ENCODE measurements around the gene OAS1.
"Not testable (repeated sequence)": the region's sequence is repeated elsewhere in the genome, so short reads cannot be mapped to it uniquely, and the experiment has no call there.

OAS1 gene

DNA sequence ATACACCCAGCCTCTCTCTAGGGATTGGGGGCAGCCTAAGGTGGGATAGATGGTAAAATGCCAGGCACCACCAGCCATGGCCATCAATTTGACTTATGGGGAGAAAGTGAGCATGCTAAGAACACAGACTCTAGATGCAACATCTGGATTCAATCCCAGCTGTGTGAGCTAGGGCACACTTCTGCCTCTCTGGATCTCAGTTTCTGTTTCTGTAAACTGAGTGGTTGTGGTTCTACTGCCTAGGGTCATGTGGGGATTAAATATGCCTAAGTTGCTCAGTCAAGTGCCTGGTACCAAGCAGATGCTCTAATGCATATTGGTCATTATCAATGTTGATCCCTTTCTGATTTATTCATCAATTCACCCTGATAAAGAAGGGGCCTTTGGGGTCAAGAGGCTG, 12.6 kb upstream of the OAS1 start:
- no peak overlapping the region for H3K4me3 ChIP-seq (ENCODE audit: low read length)
- no peak for DNase-seq (ENCODE audit: low read depth, low spot score)

DNA sequence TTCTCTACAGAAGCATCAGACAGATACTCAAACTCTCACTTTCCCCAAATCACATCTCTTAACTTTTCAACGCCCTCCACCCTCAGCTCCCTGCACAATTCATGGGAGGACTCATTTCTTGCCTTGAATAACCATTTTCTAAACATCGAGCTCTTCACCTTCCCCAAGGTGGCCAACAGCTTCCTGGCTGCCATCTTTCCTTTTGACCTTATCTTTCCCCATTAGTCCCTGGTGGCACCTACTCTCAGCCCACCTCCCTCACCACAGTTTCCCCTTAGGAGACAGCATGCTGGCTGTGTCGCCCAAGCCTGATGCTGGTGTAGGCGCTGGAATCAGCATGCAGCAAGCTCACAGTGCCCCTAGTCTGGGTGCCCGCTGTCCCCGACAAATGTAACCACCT, 8.4 kb upstream of the OAS1 start:
- DNase-seq (ENCODE audit: low read depth, low spot score): no peak

DNA sequence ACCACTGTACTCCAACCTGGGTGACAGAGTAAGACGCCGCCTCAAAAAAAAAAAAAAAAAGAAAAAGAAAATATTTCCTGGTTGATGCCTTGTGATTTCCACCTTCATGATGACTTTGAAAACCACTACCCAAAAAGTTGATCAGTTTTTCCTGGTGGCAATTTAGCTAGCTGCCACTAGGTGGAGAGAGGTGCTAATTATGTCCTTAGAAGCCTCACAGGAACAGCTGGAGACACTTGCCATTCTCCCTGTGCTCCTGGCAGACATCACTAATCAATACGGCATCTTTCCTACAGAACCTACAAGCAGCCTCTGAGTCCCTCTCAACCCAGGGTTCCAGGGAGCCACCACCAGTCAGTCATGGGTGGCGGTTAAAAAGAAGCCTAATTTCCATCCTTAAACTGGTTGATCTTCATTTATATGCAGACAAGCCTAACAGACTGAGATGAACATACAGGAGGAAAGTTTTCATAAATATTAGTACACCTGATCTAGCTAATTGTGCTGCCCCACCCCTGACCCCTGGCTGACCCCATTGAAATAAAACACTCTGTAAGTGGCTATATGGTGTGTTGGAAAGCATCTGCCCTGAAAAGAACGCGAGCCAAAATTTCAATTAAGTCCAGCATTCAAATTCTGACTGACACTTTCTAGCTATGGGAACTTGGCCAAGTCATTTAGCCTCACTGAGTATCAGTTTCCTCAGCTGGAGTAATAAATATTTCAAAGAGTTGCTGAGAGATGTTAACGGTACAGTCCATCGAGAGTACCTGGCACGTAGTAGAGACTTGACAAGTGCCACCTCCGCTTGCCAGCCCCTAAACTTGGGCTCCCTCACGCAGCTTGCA, 6.2 kb upstream of the OAS1 start:
- DNase-seq (ENCODE audit: low read depth, low spot score): peak; percentile 58
- no peak overlapping the region for H3K4me3 ChIP-seq (ENCODE audit: low read length)

More for the DNA sequence above, 8.4 kb upstream of the OAS1 start:
- no peak overlapping the region for H3K4me3 ChIP-seq (ENCODE audit: low read length)

DNA sequence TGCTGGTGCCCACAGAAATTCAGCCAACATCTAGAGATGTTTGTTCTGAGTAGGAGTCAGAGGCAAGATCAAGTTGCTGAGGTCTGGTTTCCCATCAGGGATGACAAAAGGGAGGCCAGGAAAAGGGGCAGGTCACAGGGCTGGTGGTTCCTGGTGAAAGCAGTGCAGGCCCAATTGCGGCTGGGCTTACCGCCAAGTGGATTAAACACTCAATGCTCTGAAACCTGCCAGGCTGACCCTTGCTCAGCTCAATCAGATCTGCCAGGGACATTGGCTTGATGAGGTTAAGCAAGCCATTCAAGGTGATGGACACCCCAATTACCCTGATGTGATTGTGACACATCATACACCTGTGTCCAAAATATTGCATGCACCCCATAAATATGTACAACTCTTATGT, 5.5 kb upstream of the OAS1 start:
- H3K4me3 ChIP-seq (ENCODE audit: low read length): no peak overlapping the region
- DNase-seq (ENCODE audit: low read depth, low spot score): no peak

DNA sequence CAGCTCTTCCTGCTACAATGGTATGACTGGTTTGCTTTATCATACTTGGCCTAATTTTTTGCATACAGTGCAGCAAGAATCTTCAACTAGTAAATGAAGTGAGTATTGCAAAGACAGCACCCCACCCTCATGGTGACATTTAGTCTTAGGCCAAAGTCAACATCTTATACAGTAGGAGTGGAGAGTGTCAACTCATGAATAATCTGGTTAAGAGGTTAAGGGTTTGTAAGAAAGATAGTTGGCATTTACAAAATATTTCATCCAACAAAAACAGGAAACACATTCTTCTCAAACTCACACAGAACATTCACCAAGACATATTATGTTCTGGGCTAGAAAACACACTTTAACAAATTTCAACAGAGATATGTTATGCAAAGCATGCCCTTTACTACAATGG, 2.2 kb upstream of the OAS1 start:
- no peak overlapping the region for H3K4me3 ChIP-seq (ENCODE audit: low read length)

DNA sequence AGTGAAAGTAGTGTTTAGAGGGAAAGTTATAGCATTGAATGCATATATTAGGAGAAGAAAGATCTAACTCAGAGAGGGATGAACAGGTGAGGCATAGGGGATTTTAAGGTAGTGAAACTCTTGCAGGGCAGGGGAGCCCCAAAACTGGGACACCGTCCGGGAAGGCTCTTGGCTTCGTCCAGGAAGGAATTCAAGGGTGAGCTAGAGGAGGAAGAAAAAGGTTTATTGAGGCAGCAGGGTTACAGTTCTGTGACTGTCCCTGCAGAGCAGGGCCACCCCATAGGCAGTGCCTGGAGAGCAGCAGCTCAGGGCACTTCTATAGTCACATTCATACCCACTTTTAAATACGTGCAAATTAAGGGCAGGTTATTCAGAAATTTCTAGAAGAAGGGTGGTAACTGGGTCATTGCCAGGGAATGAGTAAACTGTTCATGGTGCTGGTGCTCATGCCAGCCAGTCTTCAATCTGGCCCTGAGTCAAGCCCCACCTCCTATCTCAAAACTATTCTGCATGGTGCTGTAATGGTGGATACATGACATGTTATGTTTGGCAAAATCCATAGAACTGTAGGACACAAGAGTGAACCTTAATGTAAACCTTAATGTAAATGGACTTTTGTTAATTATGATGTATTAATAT, 1.2 kb upstream of the OAS1 start:
- H3K4me3 ChIP-seq (ENCODE audit: low read length): no peak overlapping the region

More for the DNA sequence above, 2.2 kb upstream of the OAS1 start:
- no peak for DNase-seq (ENCODE audit: low read depth, low spot score)

DNA sequence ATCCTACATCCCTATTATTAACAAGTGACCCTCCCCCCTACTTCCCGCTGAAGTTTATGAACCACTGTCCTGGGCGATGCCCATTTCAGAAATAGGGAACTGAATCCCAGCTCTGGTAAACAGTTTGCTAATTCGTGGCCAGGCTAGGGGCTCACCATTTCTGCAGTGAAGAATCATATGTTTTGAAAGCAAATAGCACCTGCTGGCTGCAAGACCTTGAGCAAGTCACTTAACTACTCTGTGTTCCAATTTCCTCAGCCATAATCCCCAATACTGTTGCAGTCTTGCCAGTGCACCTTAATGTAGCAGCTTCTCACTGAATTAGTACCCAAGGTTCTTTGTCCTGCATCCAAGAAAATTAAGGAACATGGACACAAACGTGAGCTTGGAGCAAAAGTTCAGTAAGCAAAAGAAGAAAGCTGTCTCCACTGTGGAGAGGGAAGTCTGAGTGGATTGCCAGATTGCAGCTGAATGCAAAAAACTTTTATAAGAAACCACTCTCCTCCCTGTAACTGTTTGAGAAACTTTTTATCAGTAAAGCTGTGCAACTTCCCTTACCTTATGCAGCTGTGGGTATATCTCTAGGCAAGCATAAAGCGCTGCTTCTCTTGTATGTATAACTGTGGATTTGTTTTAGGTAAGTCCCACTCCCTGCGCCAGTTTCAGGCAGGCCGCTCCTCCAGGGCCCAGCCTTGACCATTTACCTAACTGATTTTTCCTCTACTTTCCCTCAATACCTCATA, 824 bp downstream of the OAS1 start:
- no peak overlapping the region for H3K4me3 ChIP-seq (ENCODE audit: low read length)
- DNase-seq (ENCODE audit: low read depth, low spot score): peak; percentile 6

More for the DNA sequence above, 1.2 kb upstream of the OAS1 start:
- no peak for DNase-seq (ENCODE audit: low read depth, low spot score)

DNA sequence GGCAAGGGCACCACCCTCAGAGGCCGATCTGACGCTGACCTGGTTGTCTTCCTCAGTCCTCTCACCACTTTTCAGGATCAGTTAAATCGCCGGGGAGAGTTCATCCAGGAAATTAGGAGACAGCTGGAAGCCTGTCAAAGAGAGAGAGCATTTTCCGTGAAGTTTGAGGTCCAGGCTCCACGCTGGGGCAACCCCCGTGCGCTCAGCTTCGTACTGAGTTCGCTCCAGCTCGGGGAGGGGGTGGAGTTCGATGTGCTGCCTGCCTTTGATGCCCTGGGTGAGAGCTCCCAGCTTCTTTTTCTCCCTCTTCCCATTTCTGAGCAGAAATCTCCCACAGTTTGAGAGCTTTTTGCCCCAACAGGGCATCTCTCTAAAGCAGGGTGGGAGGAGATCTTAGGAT, 1.8 kb downstream of the OAS1 start:
- no peak for DNase-seq (ENCODE audit: low read depth, low spot score)
- H3K4me3 ChIP-seq (ENCODE audit: low read length): no peak overlapping the region

DNA sequence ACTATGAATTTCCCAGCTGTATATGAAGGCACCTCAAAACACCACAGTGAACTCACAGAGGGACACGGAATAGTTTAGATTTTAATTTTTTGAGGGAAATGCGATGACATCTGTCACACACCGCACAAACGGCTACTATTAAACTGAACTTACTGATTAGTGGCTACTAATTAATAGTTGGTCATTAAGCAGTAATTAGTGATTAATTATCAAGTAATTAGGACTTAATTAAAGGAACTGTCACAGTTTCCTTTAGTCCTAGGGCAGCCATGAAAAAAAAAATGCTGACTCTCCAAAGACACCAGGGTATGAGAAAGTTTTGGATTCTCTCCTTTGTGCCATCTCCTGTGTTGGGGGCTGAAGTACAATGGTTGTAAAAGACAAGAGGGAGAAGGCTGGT, 2.9 kb downstream of the OAS1 start:
- no peak for DNase-seq (ENCODE audit: low read depth, low spot score)
- H3K4me3 ChIP-seq (ENCODE audit: low read length): no peak overlapping the region

DNA sequence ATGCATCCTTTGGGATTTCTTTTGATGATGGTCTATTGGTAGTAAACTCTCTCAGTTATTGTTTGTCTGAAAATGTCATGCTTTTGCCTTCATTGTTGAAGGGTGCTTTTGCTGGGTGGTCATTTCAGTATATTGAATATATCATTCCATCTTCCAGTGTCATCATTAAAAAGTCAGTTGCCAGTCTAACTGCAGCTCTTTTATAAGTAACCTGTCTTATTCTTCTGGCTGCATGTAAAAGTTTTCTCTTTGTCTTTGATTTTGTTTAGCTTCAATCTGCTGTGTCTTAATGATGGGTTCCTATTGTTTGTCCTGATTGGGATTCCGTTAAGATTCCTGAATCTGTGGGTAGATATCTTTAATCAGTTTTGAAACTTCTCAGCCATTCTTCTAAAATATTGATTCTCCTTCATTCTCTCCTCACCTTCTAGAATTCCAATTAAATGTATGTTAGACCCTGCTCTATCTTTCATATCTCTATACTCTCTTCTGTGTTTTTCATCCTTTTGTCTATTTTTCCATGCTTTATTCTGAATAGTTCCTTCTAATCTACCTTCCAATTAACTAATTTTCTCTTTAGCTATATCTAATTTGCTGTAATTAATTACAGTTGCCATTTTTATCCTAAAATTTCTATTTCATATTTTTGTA, 6.4 kb downstream of the OAS1 start:
- no peak overlapping the region for H3K4me3 ChIP-seq (ENCODE audit: low read length)
- DNase-seq (ENCODE audit: low read depth, low spot score): no peak

DNA sequence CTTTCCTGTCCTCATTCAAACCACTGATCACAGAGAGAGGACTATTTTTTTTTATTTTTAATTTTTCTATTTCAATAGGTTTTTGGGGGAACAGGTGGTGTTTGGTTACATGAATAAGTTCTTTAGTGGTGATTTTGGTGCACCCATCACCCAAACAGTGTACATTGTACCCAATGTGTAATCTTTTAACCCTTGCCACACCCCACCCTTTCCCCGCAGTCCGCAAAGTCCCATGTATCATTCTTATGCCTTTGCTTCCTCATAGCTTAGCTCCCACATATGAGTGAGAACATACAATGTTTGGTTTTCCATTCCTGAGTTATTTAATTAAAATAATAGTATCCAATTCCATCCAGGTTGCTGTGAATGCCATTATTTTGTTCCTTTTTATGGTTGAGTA, 7.1 kb downstream of the OAS1 start:
- H3K4me3 ChIP-seq (ENCODE audit: low read length); DNase-seq (ENCODE audit: low read depth, low spot score): not testable (repeated sequence)

DNA sequence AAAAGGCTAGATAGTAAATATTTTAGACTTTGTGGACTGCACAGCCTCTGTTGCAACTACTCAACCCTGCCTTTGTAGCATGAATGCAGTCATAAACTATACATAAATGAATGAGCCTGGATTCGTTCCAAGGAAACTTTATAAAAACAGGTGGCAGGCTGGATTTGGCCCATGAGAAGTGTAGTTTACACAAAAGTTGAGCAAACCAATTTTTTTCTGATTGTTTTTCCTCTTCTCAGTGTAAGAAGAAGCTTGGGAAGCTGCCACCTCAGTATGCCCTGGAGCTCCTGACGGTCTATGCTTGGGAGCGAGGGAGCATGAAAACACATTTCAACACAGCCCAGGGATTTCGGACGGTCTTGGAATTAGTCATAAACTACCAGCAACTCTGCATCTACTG, 9.5 kb downstream of the OAS1 start:
- no peak for DNase-seq (ENCODE audit: low read depth, low spot score)
- H3K4me3 ChIP-seq (ENCODE audit: low read length): no peak overlapping the region

DNA sequence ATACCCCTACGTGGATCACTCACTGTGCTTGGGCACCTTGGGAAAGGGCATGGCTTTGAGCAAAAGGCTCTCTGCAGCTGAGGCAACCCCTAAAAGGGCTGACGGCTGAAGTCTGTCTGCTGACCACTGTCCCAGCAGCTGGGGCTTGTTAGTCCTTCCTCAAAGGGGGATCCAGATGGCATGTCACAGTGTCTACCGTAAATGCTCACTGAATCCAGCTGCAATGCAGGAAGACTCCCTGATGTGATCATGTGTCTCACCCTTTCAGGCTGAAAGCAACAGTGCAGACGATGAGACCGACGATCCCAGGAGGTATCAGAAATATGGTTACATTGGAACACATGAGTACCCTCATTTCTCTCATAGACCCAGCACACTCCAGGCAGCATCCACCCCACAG, 12.4 kb downstream of the OAS1 start:
- no peak for DNase-seq (ENCODE audit: low read depth, low spot score)

DNA sequence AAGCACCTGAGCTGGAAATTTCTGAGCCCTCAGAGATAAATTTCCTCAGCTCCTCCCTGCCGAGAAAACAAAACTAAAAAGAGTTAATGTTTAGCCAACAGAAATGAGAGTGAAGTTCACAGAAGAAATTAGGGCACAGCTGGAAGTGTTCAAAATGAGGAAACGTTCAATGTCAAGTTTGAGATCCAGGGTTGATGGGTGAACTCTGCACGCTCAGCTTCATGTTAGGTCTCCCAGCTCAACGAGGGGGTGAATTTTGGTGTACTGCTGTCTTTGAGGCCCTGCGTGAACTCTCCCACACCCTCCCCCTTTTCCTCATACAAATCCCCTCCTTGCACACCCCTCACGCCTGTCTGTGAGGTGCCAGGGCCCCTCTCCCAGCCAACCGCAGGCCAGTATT, 18.2 kb downstream of the OAS1 start:
- no peak for DNase-seq (ENCODE audit: low read depth, low spot score)
- H3K4me3 ChIP-seq (ENCODE audit: low read length): no peak overlapping the region

More for the DNA sequence above, 12.4 kb downstream of the OAS1 start:
- H3K4me3 ChIP-seq (ENCODE audit: low read length): no peak overlapping the region

DNA sequence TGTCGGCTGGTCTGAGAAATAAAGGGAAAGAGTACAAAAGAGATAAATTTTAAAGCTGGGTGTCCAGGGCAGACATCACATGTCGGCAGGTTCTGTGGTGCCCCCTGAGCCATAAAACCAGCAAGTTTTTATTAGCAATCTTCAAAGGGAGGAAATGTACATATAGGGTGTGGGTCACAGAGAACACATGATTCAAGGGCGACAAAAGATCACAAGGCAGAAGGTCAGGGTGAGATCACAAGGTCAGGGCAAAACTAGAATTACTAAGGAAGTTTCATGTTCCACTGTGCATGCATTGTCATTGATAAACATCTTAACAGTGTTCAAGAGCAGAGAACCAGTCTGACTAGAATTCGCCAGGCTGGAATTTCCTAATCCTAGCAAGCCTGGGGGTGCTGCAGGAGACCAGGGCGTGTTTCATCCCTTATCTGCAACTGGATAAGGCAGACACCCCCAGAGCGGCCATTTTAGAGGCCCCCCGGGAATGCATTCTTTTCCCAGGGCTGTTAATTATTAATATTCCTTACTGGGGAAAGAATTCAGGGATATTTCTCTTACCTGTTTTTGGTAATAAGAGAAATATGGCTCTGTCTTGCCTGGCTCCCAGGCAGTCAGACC, 19.8 kb downstream of the OAS1 start:
- not testable (repeated sequence) for DNase-seq (ENCODE audit: low read depth, low spot score); H3K4me3 ChIP-seq (ENCODE audit: low read length)

DNA sequence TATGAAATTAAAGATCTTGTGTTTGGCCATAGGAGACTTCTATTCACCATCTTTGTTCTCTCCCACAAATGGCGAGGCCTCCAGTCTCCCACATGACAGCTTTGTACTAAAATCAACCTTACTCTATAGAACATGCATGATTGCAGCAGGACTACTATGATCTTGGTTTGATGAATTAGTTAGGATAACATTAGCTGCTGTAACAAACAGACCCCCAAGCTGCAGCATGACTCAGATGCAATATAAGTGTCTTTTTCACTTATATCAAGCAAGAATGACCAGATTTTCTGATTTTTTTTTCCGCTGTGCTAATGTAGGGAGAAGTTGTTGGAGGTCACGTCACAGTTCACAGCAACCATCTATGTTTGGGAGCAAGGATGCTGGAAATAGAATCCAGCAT, 20.7 kb downstream of the OAS1 start:
- H3K4me3 ChIP-seq (ENCODE audit: low read length): no peak overlapping the region

DNA sequence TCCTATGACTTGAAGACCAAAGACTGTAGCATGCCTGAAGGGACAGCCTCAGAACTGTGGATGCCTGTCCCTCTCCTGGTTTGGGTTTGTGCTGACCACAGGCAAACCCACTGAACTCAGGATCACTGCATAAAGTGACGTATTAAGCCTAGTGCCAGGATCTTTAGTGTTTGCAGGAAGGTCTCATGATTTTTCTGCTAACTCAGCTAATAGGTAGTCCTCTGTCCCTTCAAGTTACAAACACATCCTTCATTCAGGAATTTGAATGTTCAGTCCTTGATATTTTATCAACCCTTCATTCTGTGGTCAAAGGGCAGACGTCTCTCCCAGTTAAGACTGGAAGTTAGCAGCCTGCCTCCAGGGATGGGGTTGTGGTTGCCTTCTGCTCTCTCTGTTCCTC, 21.2 kb downstream of the OAS1 start:
- DNase-seq (ENCODE audit: low read depth, low spot score): no peak
- H3K4me3 ChIP-seq (ENCODE audit: low read length): no peak overlapping the region

More for the DNA sequence above, 20.7 kb downstream of the OAS1 start:
- no peak for DNase-seq (ENCODE audit: low read depth, low spot score)

DNA sequence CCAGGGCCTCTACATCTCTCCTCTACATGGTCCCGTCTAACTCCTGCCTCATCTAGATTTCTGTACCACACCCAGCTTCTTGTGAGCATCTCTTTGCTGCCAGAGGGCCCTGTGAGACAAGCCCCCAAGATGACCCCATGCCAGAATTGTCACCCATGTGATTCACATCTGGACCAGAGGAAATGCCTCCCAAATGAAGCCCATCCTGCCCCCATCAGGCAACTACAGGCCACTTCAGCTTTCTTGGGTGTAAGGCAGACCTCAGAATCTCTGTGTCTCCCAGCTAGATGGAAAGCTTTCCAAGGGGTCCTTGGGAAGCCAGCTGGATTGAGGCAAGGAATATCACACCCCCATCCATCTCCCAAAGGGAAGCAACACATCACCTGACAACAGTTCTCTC, 22.2 kb downstream of the OAS1 start:
- no peak overlapping the region for H3K4me3 ChIP-seq (ENCODE audit: low read length)
- no peak for DNase-seq (ENCODE audit: low read depth, low spot score)

DNA sequence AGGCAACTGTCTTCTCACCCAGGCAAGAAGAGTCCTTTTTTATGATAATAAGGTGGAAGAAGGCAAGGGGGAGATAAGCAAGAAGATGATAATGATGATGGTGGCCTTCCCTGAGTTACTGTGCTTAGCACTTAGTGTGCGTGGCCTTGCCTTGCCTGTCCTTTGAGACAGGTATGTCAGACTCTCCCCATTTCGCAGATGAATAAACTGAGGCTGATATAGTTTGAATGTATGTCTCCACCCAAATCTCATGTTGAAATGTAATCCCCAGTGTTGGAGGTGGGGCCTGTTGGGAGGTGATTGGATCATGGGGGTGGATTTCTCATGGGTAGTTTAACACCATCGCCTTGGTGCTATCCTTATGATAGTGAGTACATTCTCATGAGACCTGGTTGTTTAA, 23.0 kb downstream of the OAS1 start:
- no peak for DNase-seq (ENCODE audit: low read depth, low spot score)
- H3K4me3 ChIP-seq (ENCODE audit: low read length): no peak overlapping the region

Data from Jurkat, Clone E6-1 (cell line).